ENCODE results near the gene CPPED1.

Gene CPPED1

GRCh38 chr16:12764813-12765488 lies 38.7 kb downstream of the CPPED1 start:
- no peak for DNase-seq

- DNase-seq: no peak
Observed at GRCh38 chr16:12763517-12763916, 40.2 kb downstream of the CPPED1 start.

- no peak for DNase-seq
Observed at GRCh38 chr16:12760819-12761611, 42.7 kb downstream of the CPPED1 start.

GRCh38 chr16:12758670-12759558 lies 44.8 kb downstream of the CPPED1 start:
- DNase-seq: no peak

- no peak for DNase-seq
Observed at GRCh38 chr16:12758031-12758669, 45.5 kb downstream of the CPPED1 start.

- DNase-seq: no peak
Observed at GRCh38 chr16:12757546-12757945, 46.1 kb downstream of the CPPED1 start.

GRCh38 chr16:12754824-12755543 lies 48.7 kb downstream of the CPPED1 start:
- no peak for DNase-seq

- no peak for DNase-seq
Observed at GRCh38 chr16:12753203-12754023, 50.3 kb downstream of the CPPED1 start.

- no peak for DNase-seq
Observed at GRCh38 chr16:12752159-12752558, 51.5 kb downstream of the CPPED1 start.

- DNase-seq: no peak
Observed at GRCh38 chr16:12750554-12750918, 53.2 kb downstream of the CPPED1 start.

GRCh38 chr16:12749076-12749475 lies 54.6 kb downstream of the CPPED1 start:
- no peak for DNase-seq

- no peak for DNase-seq
Observed at GRCh38 chr16:12747827-12748226, 55.9 kb downstream of the CPPED1 start.

GRCh38 chr16:12747261-12747660 lies 56.4 kb downstream of the CPPED1 start:
- DNase-seq: no peak

- no peak for DNase-seq
Observed at GRCh38 chr16:12744860-12745259, 58.8 kb downstream of the CPPED1 start.

GRCh38 chr16:12742741-12743140 lies 60.9 kb downstream of the CPPED1 start:
- no peak for DNase-seq

GRCh38 chr16:12740986-12741610 lies 62.6 kb downstream of the CPPED1 start:
- DNase-seq: peak; percentile 41

GRCh38 chr16:12739738-12740137 lies 63.9 kb downstream of the CPPED1 start:
- DNase-seq: no peak

GRCh38 chr16:12737563-12737962 lies 66.1 kb downstream of the CPPED1 start:
- no peak for DNase-seq

GRCh38 chr16:12735805-12736204 lies 67.9 kb downstream of the CPPED1 start:
- no peak for DNase-seq

- no peak for DNase-seq
Observed at GRCh38 chr16:12732600-12732999, 71.1 kb downstream of the CPPED1 start.

- no peak for DNase-seq
Observed at GRCh38 chr16:12729448-12729847, 74.2 kb downstream of the CPPED1 start.
